ENCODE results near the gene VWC2. TPM values are rescaled to one million over a fixed set of nuclear protein-coding genes. Genes with fewer than 3 reads are reported as not detected.
A peak's percentile ranks its signal among the peaks of the same experiment; 100 is the strongest.

Gene VWC2
- total and polyA plus RNA-seq, 2 of the 8 experiments (the other 6 are each of a cell fraction or from before 2014, with no cell fraction given): 0.24 to 0.30 TPM

DNA sequence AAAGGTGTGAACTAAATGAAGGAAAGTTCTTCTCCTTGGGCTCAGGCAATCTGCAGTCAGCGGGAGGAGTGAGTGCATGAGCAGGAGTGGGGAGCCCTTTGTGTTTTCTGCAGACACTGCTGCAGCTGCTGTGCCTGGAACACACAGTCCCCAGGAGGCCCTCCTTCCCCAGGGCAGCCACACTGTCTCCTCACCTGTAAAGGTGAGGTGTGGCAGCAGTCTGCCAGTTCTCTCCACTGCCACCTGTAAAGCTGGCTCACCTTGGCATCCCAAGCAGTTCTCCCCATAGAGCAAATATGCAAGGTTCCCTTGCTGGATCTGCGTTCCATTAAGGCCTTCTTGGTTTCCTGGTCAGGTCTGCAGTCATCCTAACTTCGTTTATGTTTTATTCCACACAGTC is 5.2 kb upstream of the VWC2 start:
- Histone ChIP-seq H2AFZ (ENCODE audit: low read length) (no peak overlapping the region), H3K36me3 (ENCODE audit: control insufficient read depth in 2 of 4, insufficient read depth in 4 of 4, low read length in 3 of 4) (no peaks in the 10 kb centered on the region), H3K56ac (replicated peaks; ENCODE audit: insufficient read length, low read depth, low read length) (no peak overlapping the region), H3K4me1 (replicated peaks in 1 of 4; ENCODE audit: control insufficient read depth in 3 of 4, insufficient read depth in 4 of 4, low read length in 3 of 4) (peaks cover 0 to 5% (median 2%) of the 10 kb centered on the region in 4 experiments; a peak in 2 of 7 replicates), H2BK5ac (ENCODE audit: low read depth, low read length) (no peak overlapping the region), H3K9ac (replicated peaks in 1 of 4; ENCODE audit: extremely low read depth in 1 of 4, low read depth in 3 of 4, low read length in 3 of 4) (no peak overlapping the region), H3K9me3 (ENCODE audit: insufficient read depth in 2 of 2, low read depth in 1 of 2, low read length in 1 of 2) (no peaks in the 10 kb centered on the region), H3K79me1 (ENCODE audit: low read depth, low read length) (no peaks in the 10 kb centered on the region), H3K4ac (replicated peaks; ENCODE audit: insufficient read length, low read depth, low read length) (no peak overlapping the region), H2BK12ac (ENCODE audit: low read depth, low read length) (0 out of 2 replicates have a peak overlapping the region, but pooled peaks have one; percentile 82), H3K27me3 (replicated peaks in 1 of 4; ENCODE audit: control insufficient read depth in 3 of 4, extremely low read depth in 1 of 4, insufficient read depth in 3 of 4, low read length in 3 of 4) (peaks cover 9 to 27% (median 23%) of the 10 kb centered on the region in 4 experiments), H3K23me2 (ENCODE audit: low read depth, low read length) (peaks cover 2% of the 10 kb centered on the region; the same call in 1 of the 2 replicates), H3K18ac (ENCODE audit: extremely low read depth, low read length) (no peak overlapping the region), H2BK20ac (ENCODE audit: low read length) (peak overlapping the region; percentile 61; the same call in 1 of the 2 replicates), H3K4me3 (ENCODE audit: extremely low read depth in 1 of 4, insufficient read depth in 2 of 4, low read depth in 3 of 4, low read length in 4 of 4) (no peak overlapping the region), H3K79me2 (ENCODE audit: control insufficient read depth in 1 of 2, insufficient read depth in 2 of 2, low read length in 2 of 2) (no peaks in the 10 kb centered on the region), H2BK120ac (replicated peaks; ENCODE audit: low read depth, low read length) (no peak overlapping the region), H4K8ac (ENCODE audit: extremely low read depth, insufficient read depth, low read length) (no peak overlapping the region), H4K5ac (ENCODE audit: insufficient read length, low read depth, low read length) (no peak overlapping the region), H3K4me2 (ENCODE audit: insufficient read depth in 1 of 2, low read depth in 2 of 2, low read length in 2 of 2) (no peak overlapping the region), H2BK15ac (ENCODE audit: low read length) (no peak overlapping the region), H3K14ac (ENCODE audit: insufficient read length) (no peak overlapping the region), H4K91ac (replicated peaks; ENCODE audit: insufficient read length, low read length) (no peak overlapping the region), H3K27ac (ENCODE audit: low read depth, low read length) (no peak overlapping the region), H2AK5ac (ENCODE audit: low read depth, low read length) (no peak overlapping the region), H4K20me1 (replicated peaks in 1 of 2; ENCODE audit: control insufficient read depth in 1 of 2, insufficient read depth in 2 of 2, low read length in 2 of 2) (no peaks in the 10 kb centered on the region), H3K23ac (ENCODE audit: insufficient read length) (no peak overlapping the region)
- CTCF ChIA-PET (ENCODE audit: partially characterized antibody): interaction anchor here (0.7 to 1.7 kb wide), 2 partner anchors 9 to 22 kb away, joined by 3 read pairs; no protein-coding TSS in a partner anchor
- DNase-seq (ENCODE audit: low read depth in 1 of 2, low spot score in 2 of 2) (no peak), FAIRE-seq (no peak)
- POLR2A ChIA-PET (ENCODE audit: partially characterized antibody): no interaction called here
- WGBS, 2 experiments (ENCODE audit: extremely low coverage in 1 of 2, insufficient coverage in 1 of 2, insufficient read length in 1 of 2, insufficient replicate concordance in 2 of 2, low coverage in 1 of 2, low lambda C conversion rate in 2 of 2, missing lambda C conversion rate in 1 of 2): 86% methylated on average over 3 of the region's 3 CpGs; no CpG with 5 or more reads in 1 of the 2 experiments
- TF ChIP-seq EP300 (IDR thresholded peaks at IDR 0.05; ENCODE audit: borderline replicate concordance in 1 of 2, low read depth in 2 of 2, low read length in 2 of 2) (no peak), CREB1 (IDR thresholded peaks at IDR 0.05) (no peak), POU5F1 (IDR thresholded peaks at IDR 0.05; ENCODE audit: low read depth, low read length) (no peak), SRF (IDR thresholded peaks at IDR 0.05; ENCODE audit: low read depth, low read length) (no peak), BCL11A (IDR thresholded peaks at IDR 0.05; ENCODE audit: low read depth in 2 of 2, low read length in 2 of 2) (no peak), GTF2F1 (IDR thresholded peaks at IDR 0.05; ENCODE audit: borderline replicate concordance, low read depth, low read length) (no peak), SIRT6 (IDR thresholded peaks at IDR 0.05; ENCODE audit: low read length) (no peak), POLR2AphosphoS5 (IDR thresholded peaks at IDR 0.05; ENCODE audit: low read depth, low read length) (no peak), JUN (IDR thresholded peaks at IDR 0.05; ENCODE audit: low read depth, low read length) (no peak), TCF12 (IDR thresholded peaks at IDR 0.05; ENCODE audit: low read depth, low read length) (no peak), GABPA (IDR thresholded peaks at IDR 0.05; ENCODE audit: borderline replicate concordance, insufficient read depth, low read length) (no peak), NANOG (IDR thresholded peaks at IDR 0.05; ENCODE audit: insufficient read depth, low read depth, low read length, poor library complexity, severe bottlenecking) (no peak)

Measured in H1 (cell line).